B cell (primary cell): ENCODE measurements around the gene CYYR1. TPM values are rescaled to one million over a fixed set of nuclear protein-coding genes. Genes with fewer than 3 reads are reported as not detected.

Experiments used
- ATAC-seq: fragments of 200-7000 bp; cut with Tn5 transposase; one replicate; pipeline ENCODE4 v1.10.0; 2021; ENCODE audit warnings: low read depth, mild to moderate bottlenecking, moderate number of reproducible peaks, moderate library complexity
- CTCF ChIA-PET: fragments of 350-600 bp; sonication (Branson Sonifier 250); formaldehyde crosslinking; loops from one replicate; lab custom pipeline; 2021; ENCODE audit warnings: antibody characterized with exemption, inconsistent platforms; lab: Charles Lee
- POLR2A ChIA-PET: fragments of 350-600 bp; sonication (Branson Sonifier 250); formaldehyde crosslinking; loops from one replicate; lab custom pipeline; 2021; ENCODE audit warnings: antibody characterized with exemption; lab: Charles Lee
- DNase-seq: peaks from one replicate; pipeline ENCODE4 v3.0.0; 2013
- H2AFZ ChIP-seq: 2 replicates; pipeline ENCODE4 v1.6.1; 2012; ENCODE audit warnings: mild to moderate bottlenecking, low read depth, low read length; ENCODE audit not compliant: insufficient read depth, poor library complexity, severe bottlenecking
- H3K27ac ChIP-seq, 2 donors: 1 replicate in 1 of 2; 2 replicates in 1 of 2; pipeline ENCODE4 v1.5.1; 2012 to 2013; ENCODE audit warnings: low read length in 2 of 2, mild to moderate bottlenecking in 2 of 2, moderate library complexity in 1 of 2
- H3K27me3 ChIP-seq, 4 experiments: fragments of 200-600 bp in 1 of 4; sonication (generic) in 1 of 4; replicated peaks in 1 of 4; 1 replicate in 2 of 4; 2 replicates in 2 of 4; pipeline versions ENCODE4 v1.6.1 to v1.7.0; 2013 to 2016; ENCODE audit warnings: low read length in 3 of 4, mild to moderate bottlenecking in 2 of 4, mixed read lengths in 1 of 4, moderate library complexity in 1 of 4; ENCODE audit not compliant: insufficient read depth in 4 of 4, control insufficient read depth in 3 of 4; ENCODE audit errors: control extremely low read depth in 1 of 4
- H3K36me3 ChIP-seq, 2 experiments: replicated peaks in 1 of 2; 1 replicate in 1 of 2; 2 replicates in 1 of 2; pipeline versions ENCODE4 v1.6.1 to v1.7.1; 2013; ENCODE audit warnings: low read length in 1 of 2; ENCODE audit not compliant: insufficient read depth in 2 of 2, control insufficient read depth in 1 of 2; ENCODE audit errors: control extremely low read depth in 1 of 2, extremely low read depth in 1 of 2
- H3K4me1 ChIP-seq, 2 donors: fragments of 200-600 bp in 1 of 2; sonication (generic) in 1 of 2; 1 replicate in 1 of 2; 2 replicates in 1 of 2; pipeline versions ENCODE4 v1.5.1 to v1.6.1; 2013 to 2017; ENCODE audit warnings: low read length in 2 of 2; ENCODE audit not compliant: control insufficient read depth in 2 of 2, insufficient read depth in 2 of 2
- H3K4me2 ChIP-seq: replicated peaks from 2 replicates; pipeline ENCODE3; 2012; ENCODE audit warnings: mild to moderate bottlenecking, low read depth, low read length; ENCODE audit not compliant: poor library complexity, severe bottlenecking
- H3K4me3 ChIP-seq, 5 experiments: fragments of 200-600 bp in 1 of 5; sonication (generic) in 1 of 5; 1 replicate in 3 of 5; 2 replicates in 2 of 5; pipeline versions ENCODE4 v1.5.1 to v1.7.0; 2011 to 2016; ENCODE audit warnings: low read length in 4 of 5, mild to moderate bottlenecking in 4 of 5, low read depth in 2 of 5, control low read depth in 1 of 5, moderate library complexity in 1 of 5; ENCODE audit not compliant: insufficient read depth in 1 of 5; ENCODE audit errors: control extremely low read depth in 1 of 5, extremely low read depth in 1 of 5
- H3K79me2 ChIP-seq: fragments of 200-600 bp; sonication (generic); one replicate; pipeline ENCODE4 v1.6.0; 2016; ENCODE audit warnings: low read length; ENCODE audit not compliant: control insufficient read depth, insufficient read depth
- H3K9ac ChIP-seq: fragments of 200-600 bp; sonication (generic); 2 replicates; pipeline ENCODE4 v1.6.1; 2017; ENCODE audit warnings: mild to moderate bottlenecking, low read length, moderate library complexity
- H3K9me3 ChIP-seq, 3 donors: one replicate each; pipeline versions ENCODE4 v1.6.1 to v1.7.1; 2013; ENCODE audit warnings: low read length in 2 of 3; ENCODE audit not compliant: control insufficient read depth in 2 of 3, insufficient read depth in 1 of 3; ENCODE audit errors: control extremely low read depth in 1 of 3
- H4K20me1 ChIP-seq: 2 replicates; pipeline ENCODE4 v1.6.0; 2012; ENCODE audit warnings: mild to moderate bottlenecking, low read length; ENCODE audit not compliant: insufficient read depth, control insufficient read depth, poor library complexity, severe bottlenecking
- H3K27ac Mint-ChIP-seq: one replicate; pipeline ENCODE4 v1.8.0; 2021; ENCODE audit warnings: mixed read lengths
- H3K27me3 Mint-ChIP-seq: one replicate; pipeline ENCODE4 v1.8.0; 2021; ENCODE audit warnings: mixed read lengths
- H3K4me1 Mint-ChIP-seq: one replicate; pipeline ENCODE4 v1.8.0; 2021; ENCODE audit warnings: mixed read lengths
- H3K4me3 Mint-ChIP-seq: one replicate; pipeline ENCODE4 v1.8.0; 2021; ENCODE audit warnings: mixed read lengths
- H3K9me3 Mint-ChIP-seq: one replicate; pipeline ENCODE4 v1.8.0; 2022; ENCODE audit warnings: mixed read lengths; ENCODE audit not compliant: insufficient read depth
- EZH2 ChIP-seq: IDR thresholded peaks from 2 replicates; pipeline ENCODE4 v1.6.1; 2012; ENCODE audit warnings: borderline replicate concordance, low read depth, mild to moderate bottlenecking, moderate library complexity, low read length; ENCODE audit not compliant: insufficient read depth, poor library complexity, severe bottlenecking
- WGBS: methylation state at CpG from one replicate; pipeline ENCODE4 v1.1.5; 2013; ENCODE audit warnings: missing lambda C conversion rate; ENCODE audit not compliant: insufficient coverage; 5-methylcytosine and 5-hydroxymethylcytosine counted together
- intact Hi-C: fragments of 100-400 bp; cut with micrococcal nuclease; formaldehyde crosslinking; loops from one replicate; pipeline ENCODE4 v1.10.0; 2022
- polyA plus RNA-seq: library from polyadenylated mRNA; depleted of rRNA; stranded (reverse); fragments of >200 nt; gene quantifications from 2 replicates; pipeline ENCODE4 v1.2.3, GENCODE V29; 2012
- total RNA-seq, 2 donors: library from RNA; stranded (reverse); fragments of 120-200 nt in 1 of 2; gene quantifications; 1 replicate in 1 of 2; 2 replicates in 1 of 2; pipeline versions ENCODE4 v1.2.3 to v1.2.4, GENCODE V29; 2013 to 2022
- TF ChIP-seq, protein P1 (sequence below): fragments of 200-600 bp; IDR thresholded peaks from one replicate; pipeline ENCODE4 v1.8.0; 2022; ENCODE audit warnings: antibody characterized with exemption, mild to moderate bottlenecking

Gene CYYR1
- total and polyA plus RNA-seq, 2 donors (not counting 1 experiment from before 2014, with no cell fraction given) = not detected

DNA sequence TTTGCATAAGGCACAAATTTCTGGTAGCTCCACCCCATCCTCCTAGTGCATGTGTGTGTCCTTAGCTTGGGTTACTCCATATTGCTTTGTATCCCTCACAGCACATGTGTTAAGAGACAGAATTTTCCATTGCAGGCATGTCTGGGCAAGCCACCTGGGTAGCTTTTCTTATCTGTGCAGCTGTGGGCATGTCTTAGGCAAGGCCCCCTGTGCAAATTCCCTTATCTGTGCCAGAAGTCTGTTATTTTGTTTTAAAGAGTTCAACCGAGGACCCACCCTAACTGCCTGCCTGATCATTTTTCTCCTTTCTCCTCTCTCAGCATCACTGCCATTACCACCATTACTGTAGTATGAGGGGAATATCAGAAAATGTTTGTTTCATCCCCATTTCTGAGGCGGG lies 131.9 kb downstream of the CYYR1 start:
- H3K4me1 ChIP-seq = no peaks in the 10 kb centered on the region
- H3K4me3 ChIP-seq = no peak overlapping the region
- H3K36me3 ChIP-seq = no peaks in the 10 kb centered on the region
- ChIA-PET CTCF (no interaction called here), POLR2A (no interaction called here)
- ATAC-seq (no peak), DNase-seq (no peak)
- no peak for TF ChIP-seq EZH2
- TF ChIP-seq, protein P1, sequence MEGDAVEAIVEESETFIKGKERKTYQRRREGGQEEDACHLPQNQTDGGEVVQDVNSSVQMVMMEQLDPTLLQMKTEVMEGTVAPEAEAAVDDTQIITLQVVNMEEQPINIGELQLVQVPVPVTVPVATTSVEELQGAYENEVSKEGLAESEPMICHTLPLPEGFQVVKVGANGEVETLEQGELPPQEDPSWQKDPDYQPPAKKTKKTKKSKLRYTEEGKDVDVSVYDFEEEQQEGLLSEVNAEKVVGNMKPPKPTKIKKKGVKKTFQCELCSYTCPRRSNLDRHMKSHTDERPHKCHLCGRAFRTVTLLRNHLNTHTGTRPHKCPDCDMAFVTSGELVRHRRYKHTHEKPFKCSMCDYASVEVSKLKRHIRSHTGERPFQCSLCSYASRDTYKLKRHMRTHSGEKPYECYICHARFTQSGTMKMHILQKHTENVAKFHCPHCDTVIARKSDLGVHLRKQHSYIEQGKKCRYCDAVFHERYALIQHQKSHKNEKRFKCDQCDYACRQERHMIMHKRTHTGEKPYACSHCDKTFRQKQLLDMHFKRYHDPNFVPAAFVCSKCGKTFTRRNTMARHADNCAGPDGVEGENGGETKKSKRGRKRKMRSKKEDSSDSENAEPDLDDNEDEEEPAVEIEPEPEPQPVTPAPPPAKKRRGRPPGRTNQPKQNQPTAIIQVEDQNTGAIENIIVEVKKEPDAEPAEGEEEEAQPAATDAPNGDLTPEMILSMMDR = no peak
- H4K20me1 ChIP-seq = no peaks in the 10 kb centered on the region
- no peak overlapping the region for H3K4me2 ChIP-seq
- H3K9ac ChIP-seq = no peak overlapping the region
- Mint-ChIP-seq H3K27me3 (no peaks in the 10 kb centered on the region), H3K4me1 (no peaks in the 10 kb centered on the region), H3K9me3 (peaks cover 4% of the 10 kb centered on the region), H3K4me3 (no peak overlapping the region), H3K27ac (no peak overlapping the region)
- H2AFZ ChIP-seq = no peak overlapping the region
- intact Hi-C loops = no loop called here
- H3K79me2 ChIP-seq = no peaks in the 10 kb centered on the region
- no CpG with 5 or more reads among the region's 2 CpGs for WGBS
- H3K9me3 ChIP-seq = no peaks in the 10 kb centered on the region
- H3K27ac ChIP-seq = no peak overlapping the region
- H3K27me3 ChIP-seq = no peaks in the 10 kb centered on the region

DNA sequence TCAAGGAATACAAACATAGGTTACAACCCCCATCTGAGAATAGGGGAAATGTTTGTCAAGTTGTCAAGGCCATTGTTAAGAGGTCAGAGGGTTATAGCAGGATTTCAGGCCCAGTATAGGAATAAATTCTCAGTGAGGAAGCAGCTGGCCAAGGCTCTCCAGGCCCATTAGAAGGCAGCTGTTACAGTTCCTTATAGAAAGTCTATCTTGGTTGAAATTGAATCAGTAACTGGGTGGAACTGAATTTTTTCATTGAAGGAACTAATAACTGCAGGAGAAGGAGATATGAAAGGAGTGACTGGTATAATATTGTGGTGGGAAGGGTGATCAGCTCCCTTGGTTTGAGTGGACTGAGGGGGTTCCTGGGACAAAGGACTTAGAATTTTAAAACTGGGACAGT lies 134.1 kb downstream of the CYYR1 start:
- CTCF ChIA-PET = no interaction called here
- H3K4me2 ChIP-seq = no peak overlapping the region
- no peak overlapping the region for H3K4me3 ChIP-seq
- no peak for ATAC-seq
- H3K4me1 ChIP-seq = no peaks in the 10 kb centered on the region
- no peak overlapping the region for H3K9ac ChIP-seq
- DNase-seq = no peak
- no peaks in the 10 kb centered on the region for H3K27me3 Mint-ChIP-seq
- no peak overlapping the region for H3K4me3 Mint-ChIP-seq
- no peaks in the 10 kb centered on the region for H4K20me1 ChIP-seq
- no peaks in the 10 kb centered on the region for H3K79me2 ChIP-seq
- POLR2A ChIA-PET = no interaction called here
- H3K9me3 ChIP-seq = no peaks in the 10 kb centered on the region
- no peak overlapping the region for H3K27ac ChIP-seq
- intact Hi-C loops = no loop called here
- H3K27me3 ChIP-seq = no peaks in the 10 kb centered on the region
- no peaks in the 10 kb centered on the region for H3K4me1 Mint-ChIP-seq
- peaks cover 4% of the 10 kb centered on the region for H3K9me3 Mint-ChIP-seq
- no peak overlapping the region for H3K27ac Mint-ChIP-seq
- TF ChIP-seq EZH2 = no peak
- TF ChIP-seq, protein P1 = no peak
- H3K36me3 ChIP-seq = no peaks in the 10 kb centered on the region
- no peak overlapping the region for H2AFZ ChIP-seq
